Fibroblast of mammary gland (primary cell): ENCODE data around the gene PSEN2.
A peak's percentile ranks its signal among the peaks of the same experiment; 100 is the strongest.
"Not testable (repeated sequence)": the region's sequence is repeated elsewhere in the genome, so short reads cannot be mapped to it uniquely, and the experiment has no call there.

Experiments
- DNase-seq: peaks from one replicate; pipeline ENCODE4 v3.0.0-alpha.2; 2010; ENCODE audit warnings: low read depth
- H3K4me3 ChIP-seq: 2 replicates; pipeline ENCODE4 v1.5.1; 2011; ENCODE audit warnings: low read depth, mild to moderate bottlenecking, low read length, moderate library complexity; ENCODE audit not compliant: control insufficient read depth
- CTCF ChIP-seq: conservative IDR thresholded peaks from 2 replicates; pipeline ENCODE4 v1.5.1; 2011; ENCODE audit warnings: low read depth, low read length, inconsistent platforms; ENCODE audit not compliant: control insufficient read depth, insufficient read depth

The PSEN2 gene

GRCh38 chr1:226826479-226827261, 43.7 kb upstream of the PSEN2 start:
- TF ChIP-seq CTCF = no peak
- DNase-seq = no peak
- no peak overlapping the region for H3K4me3 ChIP-seq

GRCh38 chr1:226827458-226827857, 43.0 kb upstream of the PSEN2 start:
- no peak for TF ChIP-seq CTCF
- peak; percentile 62 for DNase-seq
- H3K4me3 ChIP-seq = no peak overlapping the region

GRCh38 chr1:226827968-226828513, 42.4 kb upstream of the PSEN2 start:
- peak; percentile 91 for TF ChIP-seq CTCF

GRCh38 chr1:226829105-226829504, 41.3 kb upstream of the PSEN2 start:
- TF ChIP-seq CTCF = no peak
- no peak for DNase-seq
- H3K4me3 ChIP-seq = no peak overlapping the region

More at GRCh38 chr1:226827968-226828513, 42.4 kb upstream of the PSEN2 start:
- peak overlapping the region; percentile 10 for H3K4me3 ChIP-seq
- peak; percentile 96 for DNase-seq

GRCh38 chr1:226831953-226832352, 38.5 kb upstream of the PSEN2 start:
- no peak overlapping the region for H3K4me3 ChIP-seq
- no peak for TF ChIP-seq CTCF
- no peak for DNase-seq

GRCh38 chr1:226832613-226833012, 37.8 kb upstream of the PSEN2 start:
- no peak for DNase-seq

GRCh38 chr1:226834179-226834578, 36.2 kb upstream of the PSEN2 start:
- not testable (repeated sequence) for DNase-seq, H3K4me3 ChIP-seq

More at GRCh38 chr1:226832613-226833012, 37.8 kb upstream of the PSEN2 start:
- no peak for TF ChIP-seq CTCF
- no peak overlapping the region for H3K4me3 ChIP-seq

- not testable (repeated sequence) for H3K4me3 ChIP-seq, DNase-seq
Observed at GRCh38 chr1:226835396-226835795, 35.0 kb upstream of the PSEN2 start.

GRCh38 chr1:226837966-226838365, 32.5 kb upstream of the PSEN2 start:
- H3K4me3 ChIP-seq, DNase-seq: not testable (repeated sequence)
